Measurements from ENCODE around the gene CCDC73.
"Not testable (repeated sequence)": the region's sequence is repeated elsewhere in the genome, so short reads cannot be mapped to it uniquely, and the experiment has no call there.

CCDC73 gene

DNA sequence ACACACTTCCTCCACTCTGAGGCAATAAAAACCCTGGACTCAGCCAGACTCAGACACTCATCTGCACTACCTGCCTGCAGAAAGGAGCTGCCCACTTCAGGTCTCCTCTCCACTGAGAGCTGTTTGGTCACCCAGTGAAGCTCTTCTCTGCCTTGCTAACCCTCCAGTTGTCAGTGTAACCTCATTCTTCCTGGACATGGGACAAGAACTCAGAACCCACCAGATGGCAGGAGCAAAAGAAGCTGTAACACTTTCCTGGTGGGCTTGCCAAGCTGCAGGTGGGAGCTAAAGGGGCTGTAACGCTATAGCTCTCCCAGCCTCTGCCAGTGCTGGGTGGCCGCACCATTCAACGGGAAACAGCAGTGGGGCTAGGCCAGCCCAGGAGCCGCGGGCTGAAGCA, 89.7 kb downstream of the CCDC73 start:
- DNase-seq = no peak

DNA sequence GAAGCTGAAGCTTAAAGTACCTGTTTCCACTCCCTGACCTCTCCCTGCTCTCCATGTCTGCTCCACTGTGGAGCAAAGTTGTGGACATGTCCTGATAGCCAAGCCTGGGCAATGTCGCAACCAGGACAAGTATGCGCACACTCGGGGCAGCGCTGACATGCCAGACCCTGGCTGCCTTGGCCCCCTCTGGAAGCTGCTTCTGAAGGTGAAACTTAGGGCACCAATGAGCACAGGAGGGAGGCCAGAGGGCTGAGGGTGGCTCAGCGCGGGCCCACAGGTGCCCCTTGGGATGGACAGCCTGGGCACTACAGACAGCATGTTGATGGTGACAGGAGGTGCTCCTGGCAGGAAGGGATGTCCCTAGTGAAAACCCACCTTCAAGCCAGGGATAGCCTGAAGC, 90.2 kb downstream of the CCDC73 start:
- no peak for DNase-seq

DNA sequence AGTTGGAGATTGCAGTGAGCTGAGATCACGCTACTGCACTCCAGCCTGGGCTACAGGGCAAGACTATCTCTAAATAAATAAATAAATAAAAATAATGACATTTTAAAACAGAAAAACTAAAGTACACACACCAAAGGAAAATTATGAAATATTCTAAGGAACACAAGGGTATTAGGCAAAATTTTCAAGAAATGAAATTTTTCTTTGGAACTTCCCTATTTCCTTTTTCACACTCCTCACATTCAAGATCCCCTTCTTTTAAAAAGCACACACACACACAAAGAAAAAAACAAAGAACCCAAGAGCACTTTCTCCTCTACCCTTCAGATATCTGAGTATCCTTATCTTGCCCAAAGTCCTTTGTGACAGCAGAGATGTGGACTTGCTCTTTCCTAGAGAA, 92.8 kb downstream of the CCDC73 start:
- DNase-seq = no peak

DNA sequence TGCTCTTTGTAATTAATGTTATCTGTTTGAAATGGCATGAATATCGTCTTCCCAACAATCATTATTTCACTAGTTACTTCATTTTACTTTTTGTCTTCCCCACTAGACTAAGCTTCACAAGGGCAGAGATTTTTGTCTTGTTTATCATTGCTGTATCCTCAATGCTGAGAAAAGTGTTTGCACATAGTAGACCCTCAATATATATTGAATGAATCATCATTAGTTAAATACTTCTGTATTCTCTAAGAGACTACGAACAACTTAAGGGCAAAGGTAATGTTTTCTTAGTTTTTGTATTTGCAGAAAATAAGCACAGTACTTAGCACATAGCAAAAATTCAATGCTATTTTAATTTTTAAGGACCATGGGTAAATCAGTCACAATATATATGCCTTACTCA, 95.9 kb downstream of the CCDC73 start:
- no peak for DNase-seq

DNA sequence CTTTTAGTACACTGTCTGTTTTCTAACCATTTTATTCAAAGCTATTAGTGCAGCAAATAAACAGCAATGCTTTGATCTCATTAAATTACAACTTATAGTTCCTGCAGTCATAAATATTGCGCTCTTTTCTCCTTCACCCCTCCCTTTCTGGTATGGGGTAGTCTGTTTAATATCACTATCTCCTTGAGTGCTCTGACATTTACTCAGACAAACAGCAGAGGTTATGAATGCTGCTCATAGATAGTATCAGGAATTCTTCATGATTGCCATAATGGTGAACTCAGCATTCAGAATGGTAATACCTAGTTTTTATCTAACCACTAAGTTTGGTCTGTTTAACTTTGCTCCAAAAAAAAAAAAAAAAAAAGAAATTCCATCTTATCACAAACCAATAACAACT, 123.4 kb downstream of the CCDC73 start:
- no peak for DNase-seq

DNA sequence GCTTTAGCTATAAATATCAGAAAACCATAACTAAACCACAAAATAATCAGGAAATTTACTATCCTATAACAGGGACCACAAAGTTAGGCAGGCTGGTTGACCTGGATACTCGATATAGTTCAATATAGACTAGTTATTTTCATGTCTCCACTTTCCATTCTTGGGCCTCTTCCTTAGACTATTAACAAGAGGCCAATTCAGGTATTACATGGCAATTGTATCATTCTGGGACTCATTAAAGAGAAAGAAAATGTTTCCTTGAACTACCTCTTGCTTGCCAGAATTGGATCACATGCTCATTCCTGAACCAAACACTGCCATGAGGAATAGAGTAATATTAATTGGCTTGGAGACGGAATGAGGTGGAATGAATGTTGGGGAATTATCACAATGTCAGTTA, 134.8 kb downstream of the CCDC73 start:
- no peak for DNase-seq

DNA sequence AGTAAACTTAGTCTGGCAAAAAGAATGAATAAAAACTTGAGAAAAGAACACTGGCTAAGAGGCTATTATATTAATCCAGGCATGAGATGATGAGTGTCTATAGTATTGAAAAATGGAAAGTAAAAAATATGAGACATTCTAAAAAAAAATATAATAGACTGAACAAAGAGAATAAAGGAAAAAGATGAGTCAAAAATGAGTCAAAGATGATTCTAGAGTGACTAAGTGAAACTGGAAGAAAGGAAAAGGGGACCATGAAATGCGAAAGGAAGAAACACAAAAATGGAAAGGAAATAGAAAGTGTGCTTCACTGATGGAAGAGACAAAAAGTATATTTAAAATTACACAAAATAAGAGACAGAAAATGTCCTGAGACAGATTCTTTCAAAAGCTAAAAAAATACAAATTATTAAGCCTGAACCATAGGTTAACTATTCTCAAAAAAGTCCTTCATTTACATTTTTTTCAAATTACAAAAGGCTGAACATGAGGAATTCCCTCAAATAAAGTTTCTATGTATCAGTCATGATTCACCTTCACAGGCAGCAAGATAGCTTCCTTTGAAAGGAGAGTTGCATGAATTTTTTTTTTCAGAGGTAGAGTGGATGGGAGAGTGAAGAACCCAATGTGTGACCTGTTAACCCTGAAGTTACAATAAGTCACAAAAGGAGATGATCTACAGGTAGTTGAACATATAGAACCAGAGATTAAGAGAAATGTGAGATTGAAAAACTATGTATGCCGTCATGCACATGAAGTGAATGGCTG, 135.6 kb downstream of the CCDC73 start:
- DNase-seq = no peak

DNA sequence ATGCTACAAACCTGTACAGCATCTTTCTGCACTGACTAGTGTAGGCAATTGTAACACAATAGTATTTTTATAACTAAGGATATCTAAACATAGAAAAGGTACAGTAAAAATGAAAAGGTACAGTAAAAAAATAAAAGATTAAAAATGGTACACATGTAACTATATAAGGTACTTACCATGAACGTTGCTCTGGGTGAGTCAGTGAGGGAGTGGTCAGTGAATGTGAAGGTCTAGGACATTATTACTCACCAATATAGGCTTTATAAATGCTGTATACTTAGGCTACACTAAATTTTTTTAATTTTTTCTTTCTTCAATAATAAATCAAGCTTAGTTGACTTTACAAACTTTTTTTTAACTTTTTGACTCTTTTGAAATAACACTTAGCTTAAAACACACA, 150.9 kb downstream of the CCDC73 start:
- no peak for DNase-seq

DNA sequence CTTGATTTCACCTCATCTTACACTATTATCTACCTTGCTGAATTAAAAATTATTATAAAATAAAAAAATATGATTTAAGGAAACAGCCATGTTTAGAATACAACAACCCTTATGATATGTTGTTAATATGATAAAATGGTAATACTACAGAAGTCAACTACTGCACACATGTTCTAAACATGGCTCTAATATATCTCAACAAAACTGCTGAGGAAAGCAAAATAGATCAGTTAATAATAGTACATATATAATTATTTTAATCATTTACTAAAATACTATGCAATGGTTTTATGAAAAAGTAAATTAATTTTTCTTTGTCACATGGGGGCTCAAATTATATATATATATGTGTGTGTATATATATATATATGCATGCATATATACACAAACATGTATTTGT, 153.1 kb downstream of the CCDC73 start:
- no peak for DNase-seq

DNA sequence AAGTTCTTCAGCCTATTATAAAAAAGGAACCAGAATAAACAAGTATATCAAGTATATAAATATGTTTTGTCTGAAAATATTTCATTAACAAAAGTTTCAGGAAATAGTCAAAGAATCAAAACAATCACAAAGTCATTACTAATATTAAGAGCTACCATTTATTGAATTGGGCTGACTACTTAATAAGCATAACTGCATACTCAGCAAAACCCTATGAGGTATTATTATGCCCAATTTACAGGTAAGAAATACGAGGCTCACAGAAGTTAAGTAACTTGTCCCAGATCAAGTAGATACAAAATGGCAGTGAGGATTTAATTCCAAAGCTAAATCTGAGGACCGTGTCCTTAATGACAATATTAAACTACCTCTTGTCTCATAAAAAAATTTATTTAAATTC, 158.6 kb downstream of the CCDC73 start:
- no peak for DNase-seq

DNA sequence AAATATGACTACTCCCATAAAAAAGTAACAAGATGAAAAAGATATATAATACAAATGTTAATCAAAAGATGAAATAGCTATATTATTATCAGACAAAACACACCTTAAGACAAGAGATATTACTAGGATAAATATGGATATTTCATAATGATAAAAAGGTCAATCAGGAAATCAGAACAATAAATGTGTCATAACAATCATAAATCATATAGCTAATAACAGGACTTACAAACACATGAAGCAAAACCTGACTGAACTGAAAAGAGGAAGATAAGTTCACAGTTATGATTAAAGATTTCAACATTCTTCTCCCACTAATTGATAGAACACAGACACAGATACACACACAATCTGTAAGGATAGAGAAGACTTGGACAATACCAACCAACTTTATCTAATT, 163.6 kb downstream of the CCDC73 start:
- DNase-seq = no peak

DNA sequence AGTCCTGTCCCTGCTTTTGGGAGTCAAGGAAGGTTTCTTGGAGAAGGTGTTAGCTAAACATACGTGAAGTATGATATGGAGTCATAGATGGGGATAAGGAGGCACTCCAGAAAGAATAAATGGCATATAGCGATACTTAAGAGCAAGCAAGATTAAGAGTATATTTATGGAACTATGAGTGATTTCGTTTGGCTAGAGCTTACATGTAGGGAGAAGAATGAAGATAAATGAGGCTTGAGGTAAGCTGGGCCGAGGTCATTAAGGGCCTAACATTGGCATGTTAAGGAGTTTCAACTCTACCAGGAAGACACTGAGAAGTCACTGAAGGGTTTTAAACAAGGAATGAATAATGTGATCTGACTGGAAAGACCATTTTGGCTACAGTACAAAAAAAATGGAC, 177.6 kb downstream of the CCDC73 start:
- no peak for DNase-seq

DNA sequence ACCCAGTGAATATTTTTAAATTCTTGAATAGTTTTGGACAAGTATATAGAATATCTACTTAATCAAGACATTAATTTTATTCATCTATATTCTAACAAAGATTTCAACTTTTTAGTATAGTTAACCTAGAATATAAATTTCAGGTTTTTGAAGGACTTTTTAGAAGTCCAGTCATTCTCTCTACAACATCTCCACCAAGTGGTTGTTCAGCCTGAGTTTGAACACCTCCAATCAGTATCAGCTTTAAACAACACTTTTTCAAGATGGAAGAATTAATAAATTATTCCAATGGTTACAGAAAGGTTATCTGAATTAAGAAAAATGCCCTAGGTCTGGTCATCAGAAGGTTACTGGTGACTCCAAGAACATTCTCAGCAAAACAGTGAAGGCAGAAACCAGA, 179.0 kb downstream of the CCDC73 start:
- DNase-seq = no peak

DNA sequence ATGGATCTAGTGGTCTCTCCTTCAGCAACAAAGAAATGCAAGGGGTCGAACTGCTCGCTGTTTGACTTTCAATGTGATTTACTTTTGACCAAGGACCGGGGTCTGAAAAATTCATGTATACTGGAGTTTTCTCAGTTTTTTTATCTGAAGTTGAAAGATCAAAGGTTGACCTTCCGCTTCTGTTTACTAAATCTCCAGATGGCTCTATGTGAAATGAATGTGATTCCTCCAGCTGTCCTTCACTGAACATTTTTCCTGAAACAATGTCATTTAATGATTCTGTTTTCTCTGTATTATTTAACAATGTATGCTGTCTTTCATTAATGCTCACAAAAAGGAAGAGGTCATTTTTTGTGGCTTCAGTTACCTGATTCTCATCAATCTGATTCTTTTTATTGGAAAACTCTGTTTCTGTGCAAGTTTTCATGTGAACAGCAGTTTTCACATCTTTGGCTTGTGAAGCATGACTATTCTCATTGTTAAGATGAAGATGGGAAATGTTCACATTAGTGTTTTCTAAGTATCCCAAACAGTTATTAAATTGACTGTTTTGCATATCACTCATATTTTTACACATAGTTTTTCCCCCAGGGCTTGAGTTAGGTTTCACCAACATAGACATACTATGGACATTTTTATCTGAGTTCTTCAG, 180.8 kb downstream of the CCDC73 start:
- no peak for DNase-seq

DNA sequence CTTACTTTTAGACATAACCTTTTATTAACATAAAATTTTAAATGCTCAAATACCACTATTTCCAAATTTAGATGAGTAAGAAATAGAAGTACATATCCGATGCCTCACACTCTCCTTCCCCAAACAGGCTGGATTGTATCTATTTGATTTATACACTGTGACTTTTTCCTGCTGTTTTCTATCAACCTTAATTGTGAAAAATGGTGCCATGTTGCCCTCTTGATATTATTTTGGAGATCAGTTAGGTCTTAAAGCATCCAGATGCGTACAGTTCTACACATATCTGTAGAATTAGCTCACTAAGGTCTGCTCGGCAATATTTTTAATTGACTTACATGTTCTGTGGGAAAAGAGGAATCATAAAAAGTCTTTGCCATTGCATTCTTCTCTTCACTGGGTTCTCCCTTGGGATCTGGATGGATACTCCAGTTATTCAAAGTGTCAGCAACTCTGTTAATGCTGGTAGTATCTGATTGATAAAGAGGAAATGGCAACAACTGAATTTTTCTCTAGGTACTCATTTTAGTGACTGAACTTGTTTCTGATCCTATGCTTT, 183.6 kb downstream of the CCDC73 start:
- DNase-seq = no peak

DNA sequence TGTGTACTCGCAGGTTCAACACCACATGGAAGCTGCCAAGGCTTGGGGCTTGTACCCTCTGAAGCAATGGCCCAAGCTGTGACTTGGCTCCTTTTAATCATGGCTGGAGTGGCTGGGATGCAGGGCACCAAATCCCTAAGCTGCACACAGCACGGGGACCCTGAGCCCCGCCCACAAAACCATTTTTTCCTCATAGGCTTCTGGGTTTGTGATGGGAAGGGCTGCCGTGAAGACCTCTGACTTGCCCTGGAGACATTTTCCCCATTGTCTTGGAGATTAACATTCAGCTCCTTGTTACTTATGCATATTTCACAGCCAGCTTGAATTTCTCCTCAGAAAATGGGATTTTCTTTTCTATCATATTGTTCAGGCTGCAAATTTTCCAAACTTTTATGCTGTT, 185.6 kb downstream of the CCDC73 start:
- not testable (repeated sequence) for DNase-seq

DNA sequence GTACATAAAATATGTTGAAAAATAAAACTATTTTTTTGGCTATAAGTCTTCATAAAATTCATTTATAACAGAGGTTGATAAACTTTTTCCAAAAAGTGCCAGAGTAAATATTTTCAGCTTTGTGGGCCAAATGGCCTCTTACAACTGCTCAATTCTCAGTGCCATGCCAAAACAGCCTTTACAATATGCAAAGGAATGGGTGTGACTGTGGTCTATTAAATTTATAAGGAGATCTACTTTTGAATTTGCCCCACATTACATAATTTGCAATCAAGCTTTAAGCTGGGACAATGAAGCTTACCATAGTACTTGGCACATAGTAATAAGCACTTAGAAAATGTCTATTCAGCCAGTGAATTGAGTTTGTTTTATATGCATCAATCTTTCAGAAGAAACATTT, 188.2 kb downstream of the CCDC73 start:
- no peak for DNase-seq

DNA sequence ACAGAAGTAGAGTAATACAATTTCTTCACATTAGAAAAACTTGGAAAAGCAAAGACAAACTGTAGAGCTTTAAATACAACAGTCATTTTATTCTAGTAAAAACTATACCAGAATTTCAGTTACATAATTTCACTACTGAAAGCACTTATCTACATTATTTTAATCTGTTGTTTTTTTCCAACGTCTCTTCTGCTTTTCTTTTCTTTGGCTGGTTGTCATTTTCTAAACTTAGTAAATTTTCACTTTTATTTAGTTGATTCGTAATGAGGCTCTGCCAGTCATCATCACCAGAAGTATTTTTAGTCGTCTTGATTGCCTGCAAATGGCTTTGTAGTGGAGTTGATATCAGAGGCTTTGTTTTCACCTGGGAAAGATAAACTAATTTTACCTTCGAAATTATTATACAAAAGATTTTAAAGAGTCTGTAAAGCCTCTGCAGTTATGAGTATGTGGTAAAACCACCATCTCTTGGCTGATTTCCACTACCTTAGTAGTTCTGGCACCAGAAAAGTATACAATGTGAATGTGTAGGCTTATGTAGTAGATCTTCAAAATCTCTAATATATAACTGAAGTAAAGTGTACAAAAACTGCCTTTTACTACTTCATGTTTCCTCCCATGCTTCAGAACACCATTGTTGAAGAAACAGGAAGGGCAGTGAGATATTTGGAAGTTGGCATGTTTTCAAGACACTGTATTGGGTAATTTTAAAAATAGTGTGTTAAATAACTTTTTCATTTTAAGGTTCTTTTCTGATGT, 191.6 kb downstream of the CCDC73 start:
- no peak for DNase-seq

DNA sequence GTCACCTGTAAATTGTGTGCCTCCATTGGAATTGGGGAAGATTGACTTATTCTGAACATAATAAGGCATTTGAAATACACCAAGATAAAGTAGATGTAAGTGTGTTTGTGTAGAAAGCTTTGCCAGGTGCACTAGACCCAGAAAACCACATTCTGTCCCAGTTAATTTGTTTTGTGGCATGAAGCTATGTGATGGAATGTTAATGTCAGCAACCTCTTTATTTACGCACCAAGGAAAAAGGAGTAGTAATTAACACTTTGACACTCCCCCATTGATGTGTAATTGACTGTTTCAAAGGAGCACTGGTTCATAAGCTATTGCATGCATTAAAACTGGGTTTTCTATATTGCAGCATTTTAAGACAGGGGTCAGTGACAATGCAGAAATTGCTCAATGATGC, 196.5 kb downstream of the CCDC73 start:
- DNase-seq = no peak

DNA sequence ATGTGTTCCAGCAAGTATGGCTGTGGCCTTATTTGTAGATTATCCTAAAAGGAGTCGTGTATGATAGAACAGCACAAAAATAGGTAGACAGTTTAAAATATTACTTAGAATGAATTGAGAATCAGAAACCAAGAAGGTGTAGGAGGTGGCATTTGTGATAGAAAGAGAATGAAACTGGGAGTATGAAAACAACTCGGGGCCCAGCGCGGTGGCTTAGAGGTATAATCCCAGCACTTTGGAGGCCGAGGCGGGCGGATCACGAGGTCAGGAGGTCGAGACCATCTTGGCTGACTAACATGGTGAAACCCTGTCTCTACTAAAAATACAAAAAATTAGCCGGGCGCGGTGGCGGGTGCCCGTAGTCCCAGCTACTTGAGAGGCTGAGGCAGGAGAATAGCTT, 198.3 kb downstream of the CCDC73 start:
- not testable (repeated sequence) for DNase-seq

DNA sequence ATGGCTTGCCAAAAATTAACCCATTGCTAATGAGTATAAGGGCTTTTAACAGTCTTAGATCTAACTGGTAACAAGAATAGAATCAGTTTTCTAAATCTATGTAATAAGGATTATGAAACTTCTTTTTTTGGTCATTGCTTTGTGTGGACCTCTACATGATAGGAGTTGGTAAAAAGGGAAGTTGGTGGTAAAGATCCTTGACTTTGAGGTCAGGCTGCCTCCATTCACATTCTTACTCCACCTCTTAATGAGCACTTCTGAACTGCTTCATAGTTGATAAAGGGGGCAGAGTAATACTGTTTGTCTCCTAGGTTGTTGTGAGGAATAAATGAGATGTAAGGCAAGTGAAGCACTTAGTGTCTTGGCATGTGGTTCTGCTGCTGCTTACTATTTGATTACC, 200.2 kb downstream of the CCDC73 start:
- DNase-seq = no peak

DNA sequence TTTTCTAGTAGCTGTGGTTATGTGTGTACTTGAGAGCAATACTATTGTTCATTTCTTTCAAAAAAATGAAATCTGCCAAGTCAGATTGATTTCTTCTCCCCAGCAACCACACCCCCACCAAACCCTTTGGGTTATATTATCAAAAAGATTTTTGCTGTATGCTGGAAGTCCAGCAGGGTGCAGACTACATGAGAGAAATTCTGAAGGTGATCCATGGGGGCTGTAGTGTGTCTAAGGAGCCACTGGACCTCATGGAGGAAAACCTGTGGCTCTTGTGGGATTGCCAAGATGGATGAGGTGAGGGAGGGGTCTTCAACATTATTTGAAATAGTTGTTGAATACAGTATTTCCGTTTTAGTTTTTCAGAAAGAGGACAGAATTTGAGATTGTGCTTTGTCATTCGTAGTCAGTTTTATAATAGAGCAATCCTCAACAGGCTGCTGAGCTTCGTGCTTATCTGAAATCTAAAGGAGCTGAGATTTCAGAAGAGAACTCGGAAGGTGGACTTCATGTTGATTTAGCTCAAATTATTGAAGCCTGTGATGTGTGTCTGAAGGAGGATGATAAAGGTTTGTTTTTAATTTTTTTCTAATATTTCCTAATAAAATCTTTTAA, 207.8 kb downstream of the CCDC73 start:
- peak in 1 of 2 experiments; percentile 29 for DNase-seq

DNA sequence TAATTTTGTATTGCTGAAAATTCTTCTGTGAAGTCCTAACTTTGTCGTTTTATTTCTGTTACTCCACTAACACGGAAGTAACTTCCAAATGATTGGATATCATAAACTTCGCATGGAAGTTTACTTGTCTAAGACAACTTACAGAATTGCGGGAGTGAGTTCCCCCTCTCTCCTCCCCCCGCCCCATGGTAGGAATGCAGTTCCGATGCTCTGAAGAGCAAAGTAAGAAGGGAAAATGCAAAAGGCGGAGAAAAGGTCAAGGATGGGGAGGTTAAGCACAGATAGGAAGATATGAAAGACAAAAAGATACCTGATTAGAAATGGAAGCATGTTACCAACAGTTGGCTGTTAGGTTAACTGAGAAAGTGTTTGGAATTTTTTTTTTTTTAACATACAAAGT, 209.5 kb downstream of the CCDC73 start:
- no peak for DNase-seq

All from NCI-H524 (cell line).